GM12801 (cell line): ENCODE measurements around the gene FBXW8.

Experiments
- CTCF ChIP-seq: IDR thresholded peaks from one replicate; pipeline ENCODE4 v1.5.1; 2011; ENCODE audit warnings: control low read depth; ENCODE audit not compliant: insufficient read length; ENCODE audit errors: extremely low read depth

FBXW8 gene

GRCh38 chr12:116937640-116938039, 26.9 kb downstream of the FBXW8 start:
- TF ChIP-seq CTCF = no peak

DNA sequence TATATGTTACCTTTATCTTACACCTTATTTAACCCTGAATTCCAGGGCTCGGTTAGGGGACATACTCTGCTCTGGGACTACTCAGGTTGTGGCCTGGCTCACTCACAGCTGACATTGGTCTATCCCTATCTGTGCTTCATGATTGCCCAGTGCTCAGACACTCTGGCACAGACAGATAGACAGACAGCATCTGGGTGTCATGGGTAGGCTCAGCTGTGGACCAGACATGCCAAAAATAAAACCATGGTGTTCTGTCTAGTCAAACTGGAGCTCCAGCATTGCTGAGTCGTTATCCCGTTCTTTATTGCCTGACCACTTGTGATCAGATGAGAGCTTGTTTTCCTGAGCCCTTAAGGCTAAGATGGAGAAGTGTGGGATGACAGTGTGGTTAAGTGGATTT, 29.0 kb downstream of the FBXW8 start:
- no peak for TF ChIP-seq CTCF

GRCh38 chr12:116941188-116941587, 30.4 kb downstream of the FBXW8 start:
- no peak for TF ChIP-seq CTCF

GRCh38 chr12:116943419-116944372, 32.9 kb downstream of the FBXW8 start:
- no peak for TF ChIP-seq CTCF

DNA sequence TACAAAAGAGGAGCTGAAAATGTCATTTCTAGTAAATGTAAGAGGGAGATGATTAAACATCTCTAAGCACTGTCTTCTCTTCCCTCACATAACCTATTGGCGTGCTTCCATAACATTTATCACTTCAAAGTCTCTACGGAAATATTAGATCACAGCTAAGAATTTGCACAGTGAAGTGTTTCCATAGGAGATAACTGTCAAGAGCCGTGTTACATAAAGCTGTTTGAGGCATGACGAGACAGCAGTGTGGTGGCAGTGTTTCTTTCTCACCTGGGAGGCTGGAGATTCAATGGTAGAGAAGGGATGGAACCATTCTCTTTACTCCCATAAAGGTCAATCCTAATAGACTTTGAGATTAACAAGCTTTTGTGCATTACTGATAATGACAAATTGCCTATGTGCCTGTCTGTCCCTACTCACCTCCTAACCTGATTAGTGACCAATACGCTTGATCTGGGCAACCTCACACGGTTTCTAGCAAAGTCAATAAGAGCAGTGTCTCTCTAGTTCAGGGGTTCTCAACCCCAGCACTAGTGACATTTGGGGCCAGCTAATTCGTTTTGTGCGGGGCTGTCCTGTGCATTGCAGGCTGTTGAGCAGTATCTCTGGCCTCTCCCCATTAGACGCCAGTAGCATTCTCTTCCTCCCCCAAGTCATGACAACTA, 35.3 kb downstream of the FBXW8 start:
- no peak for TF ChIP-seq CTCF

- no peak for TF ChIP-seq CTCF
Observed at GRCh38 chr12:116948298-116948697, 37.5 kb downstream of the FBXW8 start.

- no peak for TF ChIP-seq CTCF
Observed at GRCh38 chr12:116950628-116951325, 40.0 kb downstream of the FBXW8 start.
